ENCODE results near the gene UBE2O.

The UBE2O gene

GRCh38 chr17:76354747-76355310 lies 98.1 kb downstream of the UBE2O start:
- no peak overlapping the region for H3K27ac ChIP-seq (ENCODE audit: low read length)
- no peak for DNase-seq
- H2AFZ ChIP-seq (ENCODE audit: low read depth, low read length), result peak overlapping the region; percentile 51

GRCh38 chr17:76354317-76354729 lies 98.6 kb downstream of the UBE2O start:
- Histone ChIP-seq H3K4me3 (ENCODE audit: low read depth in 1 of 2, low read length in 2 of 2) (peak overlapping the region; percentile 86 to 97; a peak in 3 of 4 replicates), H3K4me2 (ENCODE audit: insufficient read depth, low read length) (peak overlapping the region; percentile 92), H3K9me3 (ENCODE audit: insufficient read depth, low read length, severe bottlenecking) (no peaks in the 10 kb centered on the region), H3K27ac (ENCODE audit: low read length) (peak overlapping the region; percentile 90), H3K79me2 (ENCODE audit: insufficient read depth, low read length) (peaks cover 28% of the 10 kb centered on the region), H3K4me1 (ENCODE audit: insufficient read depth, low read length) (peaks cover 34% of the 10 kb centered on the region), H3K27me3 (ENCODE audit: insufficient read depth, low read length, poor library complexity) (no peaks in the 10 kb centered on the region), H2AFZ (ENCODE audit: low read depth, low read length) (peak overlapping the region; percentile 81), H4K20me1 (ENCODE audit: insufficient read depth, low read length) (no peaks in the 10 kb centered on the region; the same call in 1 of the 2 replicates), H3K36me3 (ENCODE audit: insufficient read depth, low read length) (no peaks in the 10 kb centered on the region; the same call in 1 of the 2 replicates), H3K9ac (ENCODE audit: low read depth, low read length) (peak overlapping the region; percentile 60)
- DNase-seq, result no peak
- no peak for TF ChIP-seq CTCF (IDR thresholded peaks at IDR 0.05; ENCODE audit: borderline replicate concordance, extremely low read depth, low read length, poor library complexity, severe bottlenecking)
- no peak for TF ChIP-seq EZH2 (IDR thresholded peaks at IDR 0.05; ENCODE audit: borderline replicate concordance, low read depth, low read length, severe bottlenecking)
- no peak; the same call in 2 of the 3 replicates for ATAC-seq (ENCODE audit: insufficient read depth, low read depth)

More at GRCh38 chr17:76354747-76355310, 98.1 kb downstream of the UBE2O start:
- no peak for TF ChIP-seq CTCF (IDR thresholded peaks at IDR 0.05; ENCODE audit: borderline replicate concordance, extremely low read depth, low read length, poor library complexity, severe bottlenecking)
- TF ChIP-seq EZH2 (IDR thresholded peaks at IDR 0.05; ENCODE audit: borderline replicate concordance, low read depth, low read length, severe bottlenecking), result no peak
- Histone ChIP-seq H3K4me2 (ENCODE audit: insufficient read depth, low read length) (peak overlapping the region; percentile 92), H3K36me3 (ENCODE audit: insufficient read depth, low read length) (no peaks in the 10 kb centered on the region; the same call in 1 of the 2 replicates), H3K79me2 (ENCODE audit: insufficient read depth, low read length) (peaks cover 25% of the 10 kb centered on the region), H3K9ac (ENCODE audit: low read depth, low read length) (peak overlapping the region; percentile 60), H3K9me3 (ENCODE audit: insufficient read depth, low read length, severe bottlenecking) (no peaks in the 10 kb centered on the region), H3K27me3 (ENCODE audit: insufficient read depth, low read length, poor library complexity) (no peaks in the 10 kb centered on the region), H3K4me1 (ENCODE audit: insufficient read depth, low read length) (peaks cover 34% of the 10 kb centered on the region), H3K4me3 (ENCODE audit: low read depth in 1 of 2, low read length in 2 of 2) (peak overlapping the region in 1 of 2 experiments; percentile 5; a peak in 2 of 4 replicates), H4K20me1 (ENCODE audit: insufficient read depth, low read length) (no peaks in the 10 kb centered on the region; the same call in 1 of the 2 replicates)
- ATAC-seq (ENCODE audit: insufficient read depth, low read depth), result no peak

DNA sequence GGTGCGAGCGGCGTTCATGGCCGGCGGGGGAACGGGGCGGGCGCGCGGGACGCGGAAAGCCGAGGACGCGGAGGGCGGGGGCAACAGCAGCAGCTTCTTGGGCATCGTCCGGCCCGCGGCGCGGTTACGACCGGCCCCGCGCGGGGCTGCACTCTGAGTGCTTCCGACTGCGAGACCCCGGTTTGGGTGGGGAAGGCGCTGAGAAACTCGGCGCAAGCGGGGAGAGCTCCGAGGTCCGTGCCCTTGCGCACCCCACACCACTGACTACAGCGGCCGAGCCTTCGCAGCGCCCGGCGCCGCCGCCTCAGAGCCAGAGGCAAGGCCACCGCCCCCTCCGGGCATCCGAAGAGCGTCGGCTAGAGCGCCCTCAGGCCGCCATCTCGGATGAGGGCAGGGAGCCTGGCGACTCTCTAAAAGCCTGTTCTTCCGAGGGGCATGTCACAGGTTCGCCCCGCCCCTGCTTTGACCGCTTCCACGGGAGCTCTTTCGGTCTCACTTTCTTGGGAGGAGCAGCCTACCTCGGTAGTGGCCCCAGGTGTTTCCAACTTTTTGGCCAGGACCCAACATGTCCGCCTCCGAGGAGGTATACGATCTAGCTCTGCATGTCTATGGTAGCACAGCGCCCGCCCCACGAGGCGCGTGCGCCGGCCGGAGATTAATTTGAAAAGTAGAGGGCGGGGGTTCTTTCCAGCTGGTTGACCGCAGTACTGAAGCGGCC lies 99.2 kb downstream of the UBE2O start, which contains the start of gene PRPSAP1:
Gene PRPSAP1 (minus strand): TSS at position 318 of the 718 bp plus-strand sequence. CDS start 213 bp downstream, at position 105.
- Histone ChIP-seq H3K79me2 (ENCODE audit: insufficient read depth, low read length) (peaks cover 28% of the 10 kb centered on the region), H3K9me3 (ENCODE audit: insufficient read depth, low read length, severe bottlenecking) (no peaks in the 10 kb centered on the region), H3K4me3 (ENCODE audit: low read depth in 1 of 2, low read length in 2 of 2) (peak within 1 kb of the TSS; percentile 86 to 97), H3K4me2 (ENCODE audit: insufficient read depth, low read length) (peak within 1 kb of the TSS; percentile 92), H3K27me3 (ENCODE audit: insufficient read depth, low read length, poor library complexity) (no peaks in the 10 kb centered on the region), H3K4me1 (ENCODE audit: insufficient read depth, low read length) (peaks cover 34% of the 10 kb centered on the region), H4K20me1 (ENCODE audit: insufficient read depth, low read length) (no peaks in the 10 kb centered on the region; the same call in 1 of the 2 replicates), H3K36me3 (ENCODE audit: insufficient read depth, low read length) (peaks cover under 1% of the 10 kb centered on the region), H3K9ac (ENCODE audit: low read depth, low read length) (peak within 1 kb of the TSS; percentile 60), H2AFZ (ENCODE audit: low read depth, low read length) (peak within 1 kb of the TSS; percentile 81), H3K27ac (ENCODE audit: low read length) (peak within 1 kb of the TSS; percentile 90)
- TF ChIP-seq CTCF (IDR thresholded peaks at IDR 0.05; ENCODE audit: borderline replicate concordance, extremely low read depth, low read length, poor library complexity, severe bottlenecking) (no peak), EZH2 (IDR thresholded peaks at IDR 0.05; ENCODE audit: borderline replicate concordance, low read depth, low read length, severe bottlenecking) (no peak)
- ATAC-seq (ENCODE audit: insufficient read depth, low read depth) (peak; percentile 93), DNase-seq (peak; percentile 88)
